Colonic mucosa (tissue), 4 donors: ENCODE data around the gene GALNT13. TPM values are rescaled to one million over a fixed set of nuclear protein-coding genes. Genes with fewer than 3 reads are reported as not detected.

Source experiments
- DNase-seq: peaks from one replicate; pipeline ENCODE4 v3.0.0-alpha.2; 2020
- H3K27ac ChIP-seq: fragments of 200-600 bp; one replicate; pipeline ENCODE4 v1.8.0; 2021
- H3K27me3 ChIP-seq: fragments of 200-600 bp; one replicate; pipeline ENCODE4 v1.8.0; 2021
- H3K36me3 ChIP-seq: fragments of 200-600 bp; one replicate; pipeline ENCODE4 v1.8.0; 2021
- H3K4me1 ChIP-seq: fragments of 200-600 bp; one replicate; pipeline ENCODE4 v1.8.0; 2021; ENCODE audit warnings: mild to moderate bottlenecking
- H3K4me3 ChIP-seq: fragments of 200-600 bp; one replicate; pipeline ENCODE4 v1.8.0; 2021
- H3K9ac ChIP-seq, 2 donors: one replicate each; pipeline ENCODE4 v1.7.0; 2013; ENCODE audit warnings: control low read depth in 2 of 2, low read depth in 2 of 2, low read length in 2 of 2
- H3K9me3 ChIP-seq: fragments of 200-600 bp; one replicate; pipeline ENCODE4 v1.8.0; 2021
- intact Hi-C: fragments of 100-400 bp; cut with DNase I; formaldehyde crosslinking; loops from one replicate; pipeline ENCODE4 v1.14.1; 2022
- total RNA-seq, 2 donors: library from RNA; stranded (reverse); fragmentation: NEBNext Ultra II Directional in 1 of 2; extraction: Animal tissue kit (Norgen Biotek cat#: 25700) in 1 of 2; gene quantifications; one replicate each; pipeline ENCODE4 v1.2.1, GENCODE V29; 2021
- TF ChIP-seq, protein P1 (sequence below): fragments of 200-600 bp; IDR thresholded peaks from one replicate; pipeline ENCODE4 v1.8.0; 2022; ENCODE audit warnings: antibody characterized with exemption, mild to moderate bottlenecking
- donor health status: healthy.
- donor health status: DM: no; HTN: no; CAD: no.
- donor health status: DM: no; HTN: no; CAD: no.

GALNT13 gene
- total RNA-seq, 2 donors from 2014 or later, result 0.07 to 0.40 TPM

DNA sequence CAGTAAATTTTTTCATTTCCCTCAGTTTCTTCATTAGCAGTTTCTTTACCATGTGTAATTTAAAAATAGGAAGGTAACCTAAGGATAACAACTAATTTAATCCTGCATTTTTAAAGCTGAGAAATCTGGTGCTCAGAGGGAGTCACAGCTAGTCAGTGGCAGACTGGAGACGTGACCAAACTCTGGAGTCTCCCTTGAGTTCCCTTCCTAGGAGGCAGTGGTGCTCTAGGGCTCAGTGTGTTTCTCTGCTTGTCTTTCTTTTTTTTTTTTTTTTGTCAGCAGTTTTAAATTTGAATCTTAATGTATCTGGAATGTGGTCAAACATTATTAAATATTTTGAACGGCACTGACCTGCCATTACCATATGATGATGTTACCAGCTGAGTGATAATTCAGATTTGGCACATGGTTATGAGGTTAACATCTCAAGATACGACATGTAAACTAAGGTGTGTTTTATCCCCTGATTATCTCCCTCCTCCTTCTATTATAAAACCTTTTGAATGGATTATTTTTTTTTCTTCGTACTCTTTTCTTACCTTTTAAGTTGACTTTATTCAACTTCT is 226.2 kb downstream of the GALNT13 start:
- Histone ChIP-seq H3K4me1 (no peaks in the 10 kb centered on the region), H3K4me3 (no peak overlapping the region), H3K9me3 (no peaks in the 10 kb centered on the region), H3K27me3 (no peaks in the 10 kb centered on the region), H3K36me3 (no peaks in the 10 kb centered on the region), H3K27ac (no peak overlapping the region), H3K9ac (no peak overlapping the region)
- intact Hi-C loops, result no loop called here
- TF ChIP-seq, protein P1, sequence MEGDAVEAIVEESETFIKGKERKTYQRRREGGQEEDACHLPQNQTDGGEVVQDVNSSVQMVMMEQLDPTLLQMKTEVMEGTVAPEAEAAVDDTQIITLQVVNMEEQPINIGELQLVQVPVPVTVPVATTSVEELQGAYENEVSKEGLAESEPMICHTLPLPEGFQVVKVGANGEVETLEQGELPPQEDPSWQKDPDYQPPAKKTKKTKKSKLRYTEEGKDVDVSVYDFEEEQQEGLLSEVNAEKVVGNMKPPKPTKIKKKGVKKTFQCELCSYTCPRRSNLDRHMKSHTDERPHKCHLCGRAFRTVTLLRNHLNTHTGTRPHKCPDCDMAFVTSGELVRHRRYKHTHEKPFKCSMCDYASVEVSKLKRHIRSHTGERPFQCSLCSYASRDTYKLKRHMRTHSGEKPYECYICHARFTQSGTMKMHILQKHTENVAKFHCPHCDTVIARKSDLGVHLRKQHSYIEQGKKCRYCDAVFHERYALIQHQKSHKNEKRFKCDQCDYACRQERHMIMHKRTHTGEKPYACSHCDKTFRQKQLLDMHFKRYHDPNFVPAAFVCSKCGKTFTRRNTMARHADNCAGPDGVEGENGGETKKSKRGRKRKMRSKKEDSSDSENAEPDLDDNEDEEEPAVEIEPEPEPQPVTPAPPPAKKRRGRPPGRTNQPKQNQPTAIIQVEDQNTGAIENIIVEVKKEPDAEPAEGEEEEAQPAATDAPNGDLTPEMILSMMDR, result no peak
- no peak for DNase-seq

DNA sequence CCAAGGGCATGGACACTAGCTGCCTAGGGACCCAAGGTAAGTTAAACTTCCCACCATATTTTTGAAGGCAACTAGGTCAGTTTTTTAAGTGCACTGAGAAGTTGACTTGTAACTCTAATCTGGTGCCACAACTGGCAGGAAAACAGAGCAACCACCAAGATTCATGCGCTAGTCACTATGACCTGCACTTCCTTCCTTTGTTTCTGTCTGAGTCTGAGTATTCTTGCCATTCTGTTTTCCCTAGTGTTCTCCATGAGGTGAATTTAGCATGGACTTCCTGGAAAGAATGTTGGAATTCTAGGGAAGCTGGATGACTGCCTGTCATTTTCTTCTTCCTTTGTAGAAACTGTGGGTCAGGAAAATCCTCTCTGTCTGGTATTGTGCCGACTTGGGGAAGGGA is 249.0 kb downstream of the GALNT13 start:
- no peak overlapping the region for H3K27ac ChIP-seq
- no peak overlapping the region for H3K4me3 ChIP-seq
- no peaks in the 10 kb centered on the region for H3K4me1 ChIP-seq
- no peak overlapping the region for H3K9ac ChIP-seq
- intact Hi-C loops, result no loop called here
- no peaks in the 10 kb centered on the region for H3K36me3 ChIP-seq
- DNase-seq, result no peak
- H3K9me3 ChIP-seq, result no peaks in the 10 kb centered on the region
- H3K27me3 ChIP-seq, result no peaks in the 10 kb centered on the region
- TF ChIP-seq, protein P1, result no peak

DNA sequence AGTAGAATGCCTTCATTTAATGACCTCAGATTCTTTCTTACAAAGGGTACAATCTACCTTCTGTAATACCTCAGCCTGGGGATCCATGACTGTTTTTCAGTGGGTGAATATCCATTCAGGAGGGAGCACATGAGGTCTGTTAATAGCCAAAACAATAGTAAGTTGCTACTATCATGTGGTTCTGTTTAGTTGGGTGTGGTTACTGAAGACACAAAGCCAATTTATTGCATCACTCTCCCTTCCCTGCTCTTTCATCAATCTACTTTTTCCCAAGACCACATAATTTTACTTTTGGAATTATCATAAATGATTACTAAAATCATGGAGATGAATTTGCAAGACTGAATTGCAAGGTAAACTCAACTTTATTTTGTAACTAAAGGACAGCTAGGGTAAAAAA is 254.2 kb downstream of the GALNT13 start:
- TF ChIP-seq, protein P1, result no peak
- H3K27ac ChIP-seq, result no peak overlapping the region

DNA sequence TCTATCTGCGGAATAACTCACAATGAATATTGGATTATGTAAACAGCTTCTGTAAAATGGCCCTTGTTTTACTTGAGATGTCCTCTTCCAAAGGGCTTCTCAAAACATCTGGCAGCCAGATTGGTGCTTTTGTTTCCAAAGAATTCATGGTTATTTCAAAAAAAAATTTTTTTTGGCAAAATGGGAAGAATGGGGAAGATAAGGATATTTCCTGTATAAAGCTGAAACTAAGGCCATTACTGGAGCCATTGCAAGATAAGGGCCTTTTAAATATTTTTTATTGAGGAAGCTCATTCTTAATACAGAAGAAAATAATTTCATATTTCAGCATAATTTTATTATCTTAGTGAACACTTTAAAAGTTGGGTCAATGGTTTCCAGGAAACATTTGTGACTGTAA is 259.1 kb downstream of the GALNT13 start:
- TF ChIP-seq, protein P1, result no peak
- no peaks in the 10 kb centered on the region for H3K36me3 ChIP-seq
- no peaks in the 10 kb centered on the region for H3K9me3 ChIP-seq
- no peaks in the 10 kb centered on the region for H3K27me3 ChIP-seq
- intact Hi-C loops, result no loop called here
- H3K4me3 ChIP-seq, result no peak overlapping the region
- H3K27ac ChIP-seq, result no peak overlapping the region
- H3K9ac ChIP-seq, result no peak overlapping the region
- H3K4me1 ChIP-seq, result no peaks in the 10 kb centered on the region
- DNase-seq, result no peak

More for the DNA sequence above, 254.2 kb downstream of the GALNT13 start:
- Histone ChIP-seq H3K27me3 (no peaks in the 10 kb centered on the region), H3K36me3 (no peaks in the 10 kb centered on the region), H3K4me3 (no peak overlapping the region), H3K9me3 (no peaks in the 10 kb centered on the region), H3K9ac (no peak overlapping the region), H3K4me1 (no peaks in the 10 kb centered on the region)
- intact Hi-C loops, result no loop called here
- DNase-seq, result no peak

DNA sequence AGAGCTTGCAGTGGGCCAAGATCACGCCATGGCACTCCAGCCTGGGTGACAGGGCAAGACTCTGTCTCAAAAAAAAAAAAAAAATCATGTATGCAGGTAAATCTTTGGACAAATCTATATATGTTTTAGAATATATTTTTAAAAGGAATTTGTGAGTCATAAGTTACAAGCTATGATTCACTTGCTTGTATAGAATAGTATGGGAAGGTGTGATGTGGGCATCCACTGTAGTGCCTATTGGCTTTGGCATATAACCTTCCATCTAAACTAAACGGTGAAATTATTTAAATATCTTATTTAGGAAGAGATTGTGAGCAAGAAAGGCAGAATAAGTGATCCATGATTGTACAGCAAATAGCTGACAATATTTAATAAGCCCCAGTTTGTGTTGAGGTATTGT is 261.1 kb downstream of the GALNT13 start:
- intact Hi-C loops, result no loop called here
- Histone ChIP-seq H3K9me3 (no peaks in the 10 kb centered on the region), H3K27ac (no peak overlapping the region), H3K4me1 (no peaks in the 10 kb centered on the region), H3K4me3 (no peak overlapping the region), H3K36me3 (no peaks in the 10 kb centered on the region), H3K9ac (no peak overlapping the region), H3K27me3 (no peaks in the 10 kb centered on the region)
- no peak for DNase-seq
- TF ChIP-seq, protein P1, result no peak
